HG02678 (cell line): Measurements from ENCODE around the gene TEKT1.
"Not testable (repeated sequence)": the region's sequence is repeated elsewhere in the genome, so short reads cannot be mapped to it uniquely, and the experiment has no call there.

ENCODE experiments used
- ATAC-seq: cut with Tn5 transposase; IDR thresholded peaks from one replicate; pipeline ENCODE4 v1.9.1; 2021; ENCODE audit warnings: mild to moderate bottlenecking, moderate library complexity; ENCODE audit not compliant: unreplicated experiment

TEKT1 gene

GRCh38 chr17:6816368-6816767 is 15.2 kb downstream of the TEKT1 start:
- not testable (repeated sequence) for ATAC-seq

- no peak for ATAC-seq
Measured at GRCh38 chr17:6815775-6816174, 15.8 kb downstream of the TEKT1 start.

DNA sequence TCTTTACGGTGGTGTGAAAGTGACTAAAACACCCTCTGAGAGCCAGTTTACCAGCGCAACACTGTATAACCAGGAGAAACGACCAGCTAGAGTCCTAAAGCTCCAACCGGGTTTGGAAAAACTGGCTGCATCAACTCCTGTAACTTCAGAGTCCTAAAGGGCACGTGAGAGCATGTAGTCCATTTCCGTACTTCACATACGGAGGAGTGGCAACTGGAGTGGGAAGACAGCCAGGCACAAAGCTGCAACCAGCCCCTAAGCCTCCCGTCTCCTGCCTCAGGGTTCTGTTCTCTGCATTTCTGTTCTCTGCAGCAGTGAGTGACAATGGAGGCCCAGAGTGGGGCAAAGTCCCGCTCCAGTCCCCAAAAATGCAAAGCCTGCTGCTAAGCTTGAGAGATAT is 19.2 kb downstream of the TEKT1 start:
- ATAC-seq: no peak

DNA sequence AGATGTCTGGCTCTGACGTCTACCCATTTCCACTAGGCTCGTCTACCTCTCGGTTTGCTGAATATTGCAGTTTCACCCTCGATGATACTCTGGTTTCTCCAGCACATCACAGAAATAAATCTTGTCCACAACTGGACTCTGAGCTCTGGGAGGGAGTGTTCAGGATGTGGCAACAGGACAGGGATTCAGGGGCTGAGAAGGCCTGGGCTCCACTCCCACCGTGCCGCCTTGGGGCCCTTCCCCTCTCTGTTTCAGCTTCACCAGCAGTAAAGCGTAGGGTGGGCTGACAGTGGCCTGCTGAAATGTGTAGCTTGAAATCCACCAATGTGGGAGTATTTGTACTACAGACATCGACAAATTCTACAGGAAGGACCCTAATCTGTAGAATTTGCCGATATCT is 20.0 kb downstream of the TEKT1 start:
- no peak for ATAC-seq

GRCh38 chr17:6800422-6801027 is 31.0 kb downstream of the TEKT1 start:
- ATAC-seq: no peak

- no peak for ATAC-seq
Measured at GRCh38 chr17:6799738-6800137, 31.8 kb downstream of the TEKT1 start.

DNA sequence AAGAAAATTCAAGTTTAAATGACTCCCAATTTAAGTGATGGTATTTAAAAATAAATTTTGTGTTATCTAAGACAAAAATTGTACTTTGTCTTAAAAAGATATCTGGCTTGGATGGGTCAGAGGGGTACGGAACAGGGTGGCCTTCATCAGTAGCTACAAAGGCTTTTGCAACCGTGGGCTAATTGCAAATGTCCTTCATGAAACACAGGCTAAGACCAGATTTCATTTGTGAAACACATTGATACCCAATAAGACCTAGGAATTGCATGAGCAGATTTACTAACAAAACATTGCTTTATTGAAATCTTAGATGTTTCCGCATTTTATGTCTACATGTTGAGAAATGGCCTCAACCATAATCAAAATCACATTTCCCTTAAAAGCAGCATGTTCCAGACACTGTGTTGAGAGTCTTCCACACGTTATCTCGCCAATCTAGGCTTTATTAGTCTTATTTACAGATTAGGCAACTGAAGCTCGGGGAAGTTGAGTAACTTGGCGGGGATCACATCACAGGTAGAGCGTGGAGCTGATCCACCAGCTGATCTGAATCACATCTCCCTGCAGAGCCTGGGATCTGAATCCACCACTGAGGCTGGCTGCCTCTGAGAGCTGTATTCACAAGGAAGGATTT is 33.7 kb downstream of the TEKT1 start:
- no peak for ATAC-seq

- ATAC-seq: no peak
Measured at GRCh38 chr17:6796887-6797490, 34.5 kb downstream of the TEKT1 start.

DNA sequence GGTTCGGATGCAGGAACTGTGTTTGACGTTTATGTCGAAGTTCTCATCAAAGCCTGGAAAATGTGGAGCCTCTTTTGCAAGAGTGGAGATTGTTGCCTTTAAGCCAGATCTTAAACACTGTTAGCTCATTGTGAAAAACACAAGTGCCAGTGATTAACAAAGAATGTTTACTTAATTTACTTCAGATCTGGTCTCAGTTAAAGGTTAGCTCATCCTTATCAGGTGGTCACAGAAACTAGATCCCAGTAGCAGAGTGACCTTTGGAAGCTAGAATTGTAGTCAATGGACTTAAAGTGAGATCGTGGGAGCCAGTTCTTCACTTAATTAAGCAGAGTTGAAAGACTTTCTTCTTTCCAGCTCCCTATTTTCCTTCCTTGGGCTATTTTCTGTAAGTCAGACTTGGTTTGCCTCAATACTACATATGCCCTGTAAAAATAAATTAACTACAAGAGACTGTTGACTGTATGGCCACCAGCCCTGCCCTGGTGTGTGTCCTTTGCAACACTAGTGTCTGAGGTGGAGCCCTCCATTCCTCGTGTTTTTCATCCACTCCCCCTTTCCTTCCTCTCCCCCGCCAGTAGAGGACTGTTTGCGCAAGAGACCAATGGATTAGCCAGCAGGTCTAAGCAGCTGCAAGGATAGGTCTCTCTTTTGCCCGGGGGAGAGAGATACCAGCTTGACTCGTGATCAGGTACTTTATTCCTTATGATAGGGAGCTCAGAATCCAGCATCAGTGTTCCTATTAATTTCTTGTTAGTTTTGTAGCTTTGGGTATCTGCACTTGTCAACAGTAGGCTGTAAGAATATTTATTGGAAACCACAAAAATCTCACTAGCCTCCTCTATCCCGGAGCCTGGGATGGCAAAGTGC is 35.3 kb downstream of the TEKT1 start:
- no peak for ATAC-seq

DNA sequence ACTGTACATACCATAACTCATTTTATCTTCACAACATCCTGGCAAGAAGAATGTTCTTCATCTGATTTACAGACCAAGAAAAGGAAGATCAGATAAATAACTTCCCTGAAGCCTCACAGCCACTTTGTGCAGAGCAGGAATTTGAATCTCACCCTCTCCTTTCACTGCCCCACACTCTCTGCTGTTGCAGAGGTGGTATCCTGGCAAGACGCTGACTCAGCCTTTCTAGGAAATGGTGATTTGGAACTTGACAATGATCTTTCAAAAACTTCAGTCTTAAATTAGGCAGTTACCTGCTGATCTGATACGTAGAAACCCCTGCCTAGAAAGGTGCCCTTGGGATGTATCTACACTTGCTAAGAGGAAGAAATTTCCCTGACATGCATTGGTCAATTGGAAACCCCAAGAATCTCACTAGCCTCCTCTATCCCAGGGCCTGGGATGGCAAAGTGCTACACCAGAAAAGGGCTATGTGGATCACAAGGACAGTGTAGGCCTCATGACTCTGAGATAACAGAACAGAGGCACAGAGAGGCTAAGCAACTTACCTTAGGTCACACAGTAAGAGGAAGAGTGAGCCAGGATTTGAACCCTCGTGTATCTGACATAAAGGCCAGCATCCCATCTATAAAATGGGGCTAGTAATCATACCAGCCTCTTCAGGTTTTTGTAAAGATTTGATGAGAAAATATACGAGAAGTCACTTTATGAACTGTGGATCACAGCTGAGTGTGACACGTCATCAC is 37.6 kb downstream of the TEKT1 start:
- ATAC-seq: no peak

DNA sequence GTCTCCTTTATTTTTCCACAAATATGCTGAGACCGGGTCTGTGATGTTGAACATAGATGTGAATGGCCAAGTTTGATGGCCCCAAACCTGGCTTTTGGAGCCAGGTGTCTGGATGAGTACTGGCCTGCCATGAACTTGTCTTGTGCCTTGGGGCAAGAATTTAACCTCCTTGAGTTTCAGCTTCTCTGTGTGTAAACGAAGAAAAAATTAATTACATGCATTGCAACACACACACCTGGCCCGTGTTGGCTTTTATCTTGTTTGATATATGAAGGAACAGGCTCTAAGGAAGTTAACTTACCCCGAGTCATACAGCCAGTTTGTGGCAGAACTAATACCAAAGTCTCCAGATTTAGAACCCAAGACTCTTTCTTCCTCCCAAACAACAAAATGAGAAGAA is 42.4 kb downstream of the TEKT1 start:
- ATAC-seq: no peak

- no peak for ATAC-seq
Measured at GRCh38 chr17:6787081-6787693, 44.3 kb downstream of the TEKT1 start.

DNA sequence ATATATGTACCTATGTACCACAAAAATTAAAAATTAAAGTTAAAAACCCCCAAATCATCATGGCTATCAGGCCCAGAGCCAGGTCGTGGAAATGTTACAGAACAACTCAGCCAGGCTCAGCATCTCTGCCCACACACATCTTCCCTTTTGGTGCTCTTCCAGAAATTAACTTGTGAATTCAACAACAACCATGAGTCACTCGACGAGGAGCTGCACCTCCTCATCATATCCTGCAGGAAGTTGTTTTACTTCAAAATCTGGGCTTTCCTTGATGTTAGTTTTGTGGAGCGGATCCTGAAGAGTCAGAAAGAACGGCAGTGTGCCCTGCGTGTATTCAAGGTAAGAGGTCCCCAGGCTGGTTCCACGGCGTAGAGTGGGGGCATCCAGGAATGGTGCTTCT is 44.9 kb downstream of the TEKT1 start:
- no peak for ATAC-seq

DNA sequence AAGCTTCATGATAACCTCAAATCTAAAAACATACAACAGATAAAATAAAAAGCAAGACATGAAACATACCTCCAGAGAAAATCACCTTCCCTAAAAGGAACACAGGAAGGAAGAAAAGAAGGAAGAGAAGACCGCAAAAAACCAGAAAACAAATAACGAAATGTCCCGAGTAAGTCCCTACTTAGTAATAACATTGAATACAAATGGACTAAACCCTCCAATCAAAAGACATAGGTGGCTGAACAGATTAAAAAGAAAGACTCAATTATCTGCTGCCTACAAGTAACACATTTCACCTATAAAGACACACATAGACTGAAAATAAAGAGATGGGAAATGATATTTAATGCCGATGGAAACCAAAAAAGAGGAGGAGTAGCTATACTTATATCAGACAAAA is 49.3 kb downstream of the TEKT1 start:
- no peak for ATAC-seq

DNA sequence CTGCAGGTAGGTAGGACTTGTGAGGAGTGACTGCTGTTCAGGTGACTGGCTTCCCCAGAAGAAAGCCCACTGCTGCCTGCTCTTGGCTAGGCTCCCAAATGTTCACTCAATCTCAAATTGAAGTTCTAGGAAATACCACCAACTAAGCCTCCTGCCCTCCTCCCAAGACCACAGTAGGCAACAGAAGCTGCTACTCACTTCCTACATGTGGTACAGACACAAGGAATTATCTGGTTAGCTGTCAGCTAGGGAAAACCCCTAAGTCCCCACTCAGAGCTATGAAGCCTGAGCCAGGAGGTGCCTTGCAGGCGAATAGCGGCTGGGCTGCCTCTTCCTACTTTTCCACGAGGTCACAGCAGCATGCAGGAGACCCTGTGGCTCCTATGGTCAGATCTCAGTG is 50.6 kb downstream of the TEKT1 start:
- no peak for ATAC-seq

DNA sequence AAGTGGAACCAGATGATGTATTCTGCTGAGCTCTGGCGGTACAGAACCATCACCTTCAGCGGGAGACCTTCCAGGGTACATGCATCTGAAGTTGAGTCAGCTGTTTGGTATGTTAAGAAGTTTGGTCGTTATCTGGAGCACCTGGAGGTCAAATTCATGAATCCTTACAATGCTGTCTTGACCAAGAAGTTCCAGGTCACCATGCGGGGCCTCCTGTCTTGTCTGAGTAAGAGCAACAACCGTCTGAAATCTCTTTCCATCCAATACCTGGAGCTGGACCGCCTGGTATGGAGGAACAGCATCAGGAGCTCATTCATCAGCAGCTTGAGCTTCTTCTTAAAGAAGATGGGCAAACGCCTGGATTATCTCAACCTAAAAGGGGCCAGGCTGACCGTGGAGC is 51.5 kb downstream of the TEKT1 start:
- ATAC-seq: no peak

GRCh38 chr17:6779411-6779810 is 52.1 kb downstream of the TEKT1 start:
- ATAC-seq: no peak

DNA sequence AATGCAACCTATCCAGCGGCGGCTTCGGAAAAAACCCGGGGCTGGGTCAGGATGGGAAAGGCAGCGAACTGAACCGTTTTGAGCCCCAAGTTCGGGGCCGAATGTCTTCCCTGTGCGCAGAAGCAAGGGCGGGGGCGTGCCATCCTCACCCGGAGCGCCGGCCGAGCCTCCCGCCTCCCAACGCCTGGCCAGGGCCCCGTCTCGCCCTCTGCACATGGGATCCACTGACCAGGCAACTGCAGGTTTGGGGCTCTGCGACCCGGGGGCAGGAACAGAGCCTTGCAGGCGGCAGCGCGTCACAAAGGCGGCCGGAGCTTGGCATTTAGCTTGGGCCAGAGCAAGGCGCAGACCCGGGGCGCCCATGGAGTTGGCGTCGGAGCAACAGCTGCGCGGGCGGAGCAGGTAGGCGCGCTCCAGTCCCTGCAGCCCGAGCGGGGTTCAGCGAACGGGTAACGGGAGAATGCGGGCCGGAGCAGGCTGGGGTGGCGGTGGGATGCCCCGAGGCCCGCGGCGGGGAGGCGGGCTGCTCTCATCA is 55.6 kb downstream of the TEKT1 start, which contains the start of gene FBXO39:
Gene FBXO39 (plus strand): TSS at position 345 of the 535 bp plus-strand sequence. CDS start 3,654 bp downstream, outside the sequence.
- ATAC-seq: no peak

- not testable (repeated sequence) for ATAC-seq
Measured at GRCh38 chr17:6774906-6775305, 56.6 kb downstream of the TEKT1 start.

- no peak for ATAC-seq
Measured at GRCh38 chr17:6772016-6772415, 59.5 kb downstream of the TEKT1 start.
